GM10266 (cell line): ENCODE results near the gene PYCR2.
"Not testable (repeated sequence)": the region's sequence is repeated elsewhere in the genome, so short reads cannot be mapped to it uniquely, and the experiment has no call there.

ENCODE experiments used
- DNase-seq: peaks from one replicate; pipeline ENCODE4 v3.0.0; 2012; ENCODE audit errors: extremely low spot score
- CTCF ChIP-seq: IDR thresholded peaks from 2 replicates; pipeline ENCODE4 v1.5.1; 2012; ENCODE audit warnings: mild to moderate bottlenecking, low read depth; ENCODE audit not compliant: control insufficient read depth, insufficient read depth; ENCODE audit errors: missing control alignments

The PYCR2 gene

GRCh38 chr1:225891229-225891972, 32.6 kb downstream of the PYCR2 start:
- no peak for TF ChIP-seq CTCF
- no peak for DNase-seq

- TF ChIP-seq CTCF, result no peak
- DNase-seq, result no peak
These were observed 33.5 kb downstream of the PYCR2 start for GRCh38 chr1:225890346-225891228.

- TF ChIP-seq CTCF, result no peak
- no peak for DNase-seq
These were observed 34.3 kb downstream of the PYCR2 start for GRCh38 chr1:225889743-225890142.

GRCh38 chr1:225888898-225889601, 35.0 kb downstream of the PYCR2 start, which contains the start of gene LEFTY1:
Gene LEFTY1, minus strand, starts transcription at chr1:225889146. Its CDS starts 80 bp downstream, at chr1:225889066.
- no peak for TF ChIP-seq CTCF
- peak; percentile 15 for DNase-seq

GRCh38 chr1:225888289-225888897, 35.7 kb downstream of the PYCR2 start:
- TF ChIP-seq CTCF, result no peak
- DNase-seq, result peak; percentile 22

GRCh38 chr1:225887554-225888288, 36.3 kb downstream of the PYCR2 start:
- DNase-seq, result not testable (repeated sequence)

- no peak for TF ChIP-seq CTCF
- DNase-seq, result no peak
These were observed 37.1 kb downstream of the PYCR2 start for GRCh38 chr1:225887030-225887314.
